ENCODE measurements around the gene NPHP3.
"Not testable (repeated sequence)": the region's sequence is repeated elsewhere in the genome, so short reads cannot be mapped to it uniquely, and the experiment has no call there.

Gene NPHP3

GRCh38 chr3:132641837-132642538 lies 80.2 kb downstream of the NPHP3 start:
- peak; percentile 8 for DNase-seq (ENCODE audit: low spot score)

GRCh38 chr3:132641427-132641826 lies 80.8 kb downstream of the NPHP3 start:
- DNase-seq (ENCODE audit: low spot score): not testable (repeated sequence)

DNA sequence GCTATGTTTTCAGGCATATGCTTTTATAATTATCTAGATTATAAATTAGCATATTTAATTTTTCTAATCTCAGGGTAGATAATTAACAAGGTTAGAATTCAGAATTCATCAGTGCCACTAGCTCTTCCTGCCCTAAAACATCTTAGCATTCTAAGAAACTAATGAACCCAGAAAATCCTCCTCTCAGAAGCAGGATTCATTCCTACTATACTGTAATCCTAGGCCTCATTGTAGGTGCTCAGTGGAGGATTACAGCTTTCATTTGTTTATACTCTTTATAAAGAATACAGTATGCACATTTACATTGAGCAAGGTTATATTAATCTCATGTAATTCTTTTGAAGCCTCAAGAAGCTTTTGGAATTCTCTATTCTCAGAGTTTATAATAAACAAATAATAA lies 83.5 kb downstream of the NPHP3 start:
- no peak for DNase-seq (ENCODE audit: low spot score)

DNA sequence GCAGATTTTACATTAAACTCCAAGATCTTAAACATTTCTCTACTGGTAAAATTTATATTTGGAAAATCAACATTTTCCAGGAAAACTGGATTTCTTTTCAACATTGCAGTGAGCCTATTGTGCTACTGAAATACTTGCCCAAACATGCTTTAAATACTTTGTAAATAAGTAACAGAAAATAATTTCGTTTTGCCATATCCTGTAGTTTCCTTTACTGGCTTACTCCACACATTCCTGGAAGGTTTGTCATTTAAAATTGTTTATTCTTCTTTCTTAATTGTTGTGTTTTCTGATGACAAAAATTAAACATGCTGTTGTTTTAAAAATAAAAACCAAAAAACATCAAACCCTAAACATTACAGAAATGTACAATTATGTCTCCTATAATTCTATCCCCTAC lies 84.6 kb downstream of the NPHP3 start:
- DNase-seq (ENCODE audit: low spot score): no peak

DNA sequence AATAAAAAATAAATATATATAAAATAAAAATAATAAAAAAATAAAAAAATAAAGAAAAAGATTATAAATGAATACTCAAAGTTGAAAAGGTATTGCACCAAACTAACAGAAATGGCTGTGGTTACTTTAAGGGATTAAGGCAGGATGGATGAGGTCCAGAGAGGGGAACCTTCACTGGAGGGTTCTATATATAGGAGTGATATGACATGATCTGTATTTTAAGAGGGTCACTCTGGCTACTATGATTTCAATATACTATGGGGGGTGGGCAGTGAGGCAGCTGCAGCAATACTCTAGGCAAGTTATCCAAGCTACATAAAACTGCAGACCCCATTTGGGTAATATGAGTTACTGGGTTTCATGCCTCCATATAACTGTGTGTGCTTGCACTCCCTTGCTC lies 87.2 kb downstream of the NPHP3 start:
- no peak for DNase-seq (ENCODE audit: low spot score)
